ENCODE data around the gene SLC30A4.
"Not testable (repeated sequence)": the region's sequence is repeated elsewhere in the genome, so short reads cannot be mapped to it uniquely, and the experiment has no call there.

SLC30A4 gene

DNA sequence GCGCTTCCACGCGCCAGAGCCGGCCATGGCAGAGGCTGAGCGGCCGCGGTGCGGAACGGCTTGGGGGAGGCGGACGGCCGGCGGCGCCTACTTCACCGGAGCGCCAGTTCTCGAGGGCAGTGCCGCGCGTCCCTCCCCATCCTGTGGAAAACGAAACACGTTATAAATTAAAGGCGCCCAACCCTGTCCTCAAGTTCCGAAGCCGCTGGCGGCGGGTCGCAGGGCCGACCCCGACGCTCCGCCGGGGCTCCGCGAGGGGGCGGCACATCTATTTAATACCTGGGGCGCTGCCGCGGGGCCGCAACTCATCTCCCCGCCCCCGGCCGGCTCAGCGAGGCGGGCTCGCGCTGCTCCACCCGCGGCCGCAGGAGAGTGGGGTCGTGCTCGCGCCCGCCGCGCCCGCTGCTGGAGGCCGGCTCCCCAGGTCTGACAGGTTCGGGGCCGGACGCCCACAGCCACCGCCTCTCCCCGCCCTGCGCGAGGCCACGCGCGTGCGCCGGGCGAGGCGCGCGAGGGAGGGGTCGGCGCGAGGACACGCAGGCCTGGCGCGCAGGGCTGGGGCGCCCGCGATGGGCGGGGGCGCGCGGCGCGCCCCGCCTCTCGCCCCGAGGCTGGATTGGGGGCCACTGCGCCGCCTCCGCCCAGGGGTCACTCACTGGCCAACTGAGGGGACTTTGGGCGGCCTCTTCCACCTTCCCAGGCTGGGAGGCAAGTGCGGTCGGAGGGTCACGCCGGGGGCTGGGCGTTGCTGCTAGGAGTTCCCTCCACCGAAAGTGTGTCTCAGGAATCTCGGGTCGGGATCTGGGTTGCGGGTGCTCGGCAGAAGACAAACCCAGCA, at the start of gene SLC30A4:
TSS of gene SLC30A4 (minus strand) at position 428 of the 838 bp plus-strand sequence. CDS start at position 27, 401 bp downstream.
- DNase-seq: peak; percentile 58

DNA sequence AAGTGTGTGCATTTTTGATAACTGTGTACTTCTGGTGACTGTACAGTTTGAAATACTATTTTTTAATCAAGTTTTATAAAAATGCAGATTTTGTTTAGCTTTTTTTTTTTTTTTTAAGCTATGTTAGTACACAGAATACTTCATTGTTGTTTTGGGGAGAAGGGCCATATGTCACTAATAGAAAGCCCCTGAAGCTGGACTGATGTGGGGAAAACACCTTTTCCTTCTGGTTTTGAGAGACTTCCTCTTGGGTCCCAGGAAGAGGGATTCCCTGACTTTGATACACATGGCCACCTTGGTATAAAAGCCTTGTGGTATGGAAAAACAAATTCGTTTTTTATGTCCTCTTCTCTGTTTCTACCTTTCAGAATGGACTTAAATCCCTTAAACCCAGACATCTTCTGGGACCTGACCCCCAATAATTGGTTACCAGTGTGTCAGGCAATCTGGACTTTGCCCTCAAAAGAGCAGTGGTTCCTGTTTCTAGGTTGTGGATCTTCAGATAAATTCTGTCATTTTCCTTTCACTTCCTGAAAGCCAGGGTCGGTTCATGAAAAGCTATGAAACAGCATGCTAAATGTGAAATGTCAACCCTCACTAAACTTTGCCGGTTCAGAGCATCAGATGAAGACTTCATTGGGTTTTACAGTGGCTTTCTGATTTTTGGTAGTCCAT, 33.5 kb upstream of the SLC30A4 start:
- no peak for DNase-seq

GRCh38 chr15:45551676-45552075, 29.1 kb upstream of the SLC30A4 start:
- no peak for DNase-seq

GRCh38 chr15:45550436-45550835, 27.9 kb upstream of the SLC30A4 start:
- no peak for DNase-seq

- DNase-seq: no peak
Measured at GRCh38 chr15:45549541-45550220, 27.1 kb upstream of the SLC30A4 start.

- DNase-seq: no peak
Measured at GRCh38 chr15:45548753-45549520, 26.4 kb upstream of the SLC30A4 start.

- DNase-seq: no peak
Measured at GRCh38 chr15:45546789-45547188, 24.2 kb upstream of the SLC30A4 start.

DNA sequence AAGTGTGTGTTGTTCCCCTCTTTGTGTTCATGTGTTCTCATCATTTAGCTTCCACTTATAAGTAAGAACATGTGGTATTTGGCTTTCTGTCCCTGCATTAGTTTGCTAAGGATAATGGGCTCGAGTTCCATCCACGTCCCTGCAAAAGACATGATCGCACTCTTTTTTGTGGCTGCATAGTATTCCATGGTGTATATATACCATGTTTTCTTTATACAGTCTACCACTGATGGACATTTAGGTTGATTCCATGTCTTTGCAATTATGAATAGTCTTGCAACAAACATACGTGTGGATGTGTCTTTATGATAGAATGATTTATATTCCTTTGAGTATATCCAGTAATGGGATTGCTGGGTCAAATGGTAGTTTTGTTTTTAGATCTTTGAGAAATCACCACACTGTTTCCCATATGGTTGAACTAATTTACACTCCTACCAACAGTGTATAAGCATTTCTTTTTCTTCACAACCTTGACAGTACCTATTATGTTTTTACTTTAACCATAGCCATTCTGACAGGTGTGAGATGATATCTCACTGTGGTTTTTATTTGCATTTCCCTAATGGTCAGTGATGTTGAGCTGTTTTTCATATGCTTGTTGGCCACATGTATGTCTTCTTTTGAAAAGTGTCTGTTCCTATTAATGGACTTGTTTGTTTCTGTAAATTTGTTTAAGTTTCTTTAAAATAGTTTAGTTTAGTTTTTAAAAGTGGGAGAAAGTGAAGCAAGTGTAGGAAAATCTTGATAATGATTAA, 21.9 kb upstream of the SLC30A4 start:
- no peak for DNase-seq

DNA sequence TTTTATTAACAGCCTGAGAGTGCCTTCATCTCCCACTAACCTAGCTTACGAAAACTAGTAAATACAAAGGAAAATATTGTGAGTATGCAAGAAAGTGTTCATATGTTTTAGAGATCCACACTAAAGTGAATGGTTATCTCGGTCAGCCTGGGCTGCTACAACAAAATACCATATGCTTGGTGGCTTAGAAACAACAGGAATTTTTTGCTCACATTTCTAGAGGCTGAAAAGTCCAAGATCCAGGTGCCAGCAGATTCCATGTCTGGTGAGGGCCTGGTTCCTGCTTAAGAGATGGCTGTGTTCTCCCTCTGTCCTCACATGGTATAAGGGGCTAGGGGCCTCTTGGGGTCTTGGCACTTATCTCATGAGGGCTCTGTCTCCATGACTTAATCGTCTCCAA, 20.5 kb upstream of the SLC30A4 start:
- no peak for DNase-seq

- no peak for DNase-seq
Measured at GRCh38 chr15:45540531-45540930, 18.0 kb upstream of the SLC30A4 start.

DNA sequence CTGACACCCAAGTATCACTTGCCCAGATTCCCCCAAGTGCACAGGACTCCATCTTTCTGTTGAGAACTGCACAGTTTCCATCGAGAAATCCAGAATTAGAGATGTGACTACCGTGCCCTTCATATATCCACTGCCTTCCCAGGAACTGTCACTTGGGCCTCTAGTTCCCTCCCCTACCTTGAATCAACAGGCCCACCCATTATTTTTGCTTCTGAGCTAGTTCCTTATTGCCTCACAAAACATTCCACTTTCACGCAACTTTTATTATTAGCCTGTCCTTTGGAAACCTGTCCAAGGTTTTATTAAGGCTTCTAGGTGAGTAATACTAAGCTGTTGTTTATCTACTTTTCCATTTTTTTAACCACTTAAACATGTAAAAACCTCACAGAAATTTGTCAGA, 17.1 kb upstream of the SLC30A4 start:
- DNase-seq: no peak

DNA sequence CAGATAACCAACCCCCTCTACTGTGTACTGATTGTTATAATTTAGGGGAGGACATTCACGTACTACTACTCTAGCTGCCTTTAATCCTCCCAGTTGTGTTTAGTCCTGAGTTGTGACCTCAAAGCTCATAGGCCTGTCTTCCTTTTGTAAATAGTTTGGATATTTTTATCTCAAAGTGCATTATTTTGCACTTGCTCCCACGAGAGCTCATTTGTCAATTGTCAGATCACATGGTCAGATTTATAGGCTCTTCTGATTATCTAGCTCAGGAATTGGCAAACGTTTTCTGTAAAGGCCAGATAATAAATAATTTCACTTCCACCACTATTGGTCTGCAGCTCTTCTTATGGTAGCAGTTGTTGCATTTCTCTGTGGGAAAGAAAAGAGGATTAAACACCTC, 14.4 kb upstream of the SLC30A4 start:
- no peak for DNase-seq

DNA sequence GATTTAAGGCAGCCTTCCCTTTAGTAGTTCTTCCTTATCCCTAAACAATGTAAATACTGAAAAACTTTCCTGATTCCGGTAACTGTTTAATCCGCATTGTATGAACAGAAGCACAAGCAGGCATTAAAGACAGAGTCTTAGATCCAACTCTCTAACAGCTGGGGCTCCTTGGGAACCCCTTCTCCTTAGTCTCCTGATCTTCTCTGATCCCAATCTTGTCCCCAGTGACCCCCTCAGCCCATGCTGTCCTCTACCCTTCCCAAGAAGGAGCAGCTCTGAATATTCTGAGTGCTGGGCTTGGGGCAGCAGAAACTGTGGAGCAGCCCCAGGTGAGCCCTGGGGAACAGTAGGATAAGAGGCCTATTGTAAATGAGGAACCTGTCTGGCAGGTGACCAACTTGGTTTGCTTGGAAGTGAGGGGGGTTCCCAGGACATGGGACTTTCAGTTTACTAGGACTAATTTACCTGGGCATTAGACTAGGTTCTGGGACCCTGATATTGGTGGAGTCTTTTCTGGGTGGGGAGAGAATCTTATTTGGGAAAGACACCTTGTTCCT, 13.0 kb upstream of the SLC30A4 start:
- DNase-seq: no peak

GRCh38 chr15:45534821-45535220, 12.3 kb upstream of the SLC30A4 start:
- no peak for DNase-seq

DNA sequence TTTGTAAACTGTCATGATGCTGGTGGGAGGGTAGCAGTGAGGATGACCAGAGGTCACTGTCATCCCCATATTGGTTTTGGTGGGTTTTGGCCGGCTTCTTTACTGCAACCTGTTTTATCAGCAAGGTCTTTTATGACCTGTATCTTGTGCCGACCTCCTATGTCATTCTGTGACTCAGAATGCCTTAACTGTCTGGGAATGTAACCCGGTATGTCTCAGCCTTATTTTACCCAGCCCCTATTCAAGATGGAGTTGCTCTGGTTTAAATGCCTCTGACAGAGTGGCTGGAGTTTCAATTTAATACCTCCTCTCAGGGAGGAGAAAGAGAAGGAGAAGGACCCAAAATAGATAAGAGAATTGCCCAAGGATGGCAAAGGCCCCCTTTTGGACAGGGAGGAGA, 10.3 kb upstream of the SLC30A4 start:
- not testable (repeated sequence) for DNase-seq

- no peak for DNase-seq
Measured at GRCh38 chr15:45529613-45530012, 7.1 kb upstream of the SLC30A4 start.

GRCh38 chr15:45527086-45527485, 4.5 kb upstream of the SLC30A4 start:
- DNase-seq: no peak

DNA sequence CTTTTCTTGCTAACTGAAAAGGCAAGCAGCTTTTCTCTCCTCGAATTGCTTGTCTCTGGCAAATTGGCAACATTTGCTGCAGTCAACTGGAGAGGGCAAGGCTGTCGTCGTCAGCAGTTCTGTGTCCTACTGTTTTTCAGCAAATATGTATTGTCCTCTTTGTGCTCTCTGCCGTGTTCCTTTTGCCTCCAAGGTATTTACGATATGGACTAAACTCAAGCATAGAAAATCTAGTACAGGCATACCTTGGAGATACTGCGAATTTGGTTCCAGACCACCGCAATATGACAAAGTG, 558 bp upstream of the SLC30A4 start:
- DNase-seq: no peak

DNA sequence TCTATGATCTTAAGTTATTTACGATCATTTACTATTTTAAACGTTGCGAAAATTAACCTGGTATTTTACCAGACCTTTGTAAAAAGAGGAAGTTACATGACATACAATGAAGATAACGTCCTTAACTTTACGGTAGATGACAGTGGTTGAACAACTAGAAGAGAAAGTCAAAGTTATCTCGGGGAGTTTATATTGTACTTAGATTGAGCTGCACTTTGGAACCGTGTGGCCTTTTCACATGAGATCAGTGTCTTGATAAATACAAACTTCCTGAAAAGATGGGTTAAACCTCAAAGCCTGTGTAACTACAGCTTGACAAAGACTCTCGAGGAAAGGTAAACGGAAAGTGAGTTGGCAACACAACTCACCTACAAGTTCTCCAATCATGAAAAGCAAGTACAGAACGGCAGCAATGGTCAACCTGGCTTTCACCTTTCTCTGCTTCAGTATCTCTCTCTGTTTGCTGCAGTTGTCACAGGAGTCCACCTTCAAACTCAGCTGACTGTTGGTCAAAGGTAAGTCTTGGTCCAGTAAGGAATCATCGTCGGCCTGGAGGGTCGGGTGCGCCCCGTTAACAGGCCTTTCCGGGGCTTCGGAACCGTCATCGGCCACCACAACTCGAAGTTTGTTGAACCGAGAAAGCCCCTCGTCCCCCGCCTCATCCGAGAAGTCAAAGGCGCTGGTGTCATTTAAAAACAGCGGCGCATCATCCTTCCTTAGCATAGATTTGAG, 793 bp downstream of the SLC30A4 start:
- no peak for DNase-seq

- DNase-seq: no peak
Measured at GRCh38 chr15:45510758-45511280, 11.7 kb downstream of the SLC30A4 start.

DNA sequence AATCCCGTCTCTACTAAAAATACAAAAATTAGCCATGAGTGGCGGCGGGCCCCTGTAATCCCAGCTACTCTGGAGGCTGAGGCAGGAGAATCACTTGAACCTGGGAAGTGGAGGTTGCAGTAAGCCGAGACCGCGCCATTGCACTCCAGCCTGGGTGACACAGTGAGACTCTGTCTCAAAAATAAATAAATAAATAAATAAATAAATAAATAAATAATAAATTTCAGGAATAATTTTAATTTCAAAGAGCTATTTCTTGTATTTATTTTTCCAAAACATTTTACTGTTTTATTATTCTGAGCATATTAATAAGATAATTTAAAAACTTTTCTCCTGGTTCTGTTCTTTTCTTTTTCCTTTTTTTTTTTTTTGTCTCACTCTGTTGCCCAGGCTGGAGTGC, 15.4 kb downstream of the SLC30A4 start:
- DNase-seq: not testable (repeated sequence)
